T47D (cell line): ENCODE measurements around the gene CACHD1.

Source experiments
- DNase-seq, 2 experiments: peaks; one replicate each; pipeline versions ENCODE4 v3.0.0 to v3.0.0-alpha.2; 2011 to 2012; ENCODE audit warnings: low read depth in 1 of 2, low spot score in 1 of 2
- JUND ChIP-seq: IDR thresholded peaks from 2 replicates; pipeline ENCODE4 v1.6.1; 2012; ENCODE audit warnings: low read depth
- in situ Hi-C: cut with HindIII; loops from 2 replicates; pipeline ENCODE4 v1.10.0; 2016; ENCODE audit warnings: low sequenced_read_pairs, low pct_unique_long_range_greater_than_20kb

Gene CACHD1

DNA sequence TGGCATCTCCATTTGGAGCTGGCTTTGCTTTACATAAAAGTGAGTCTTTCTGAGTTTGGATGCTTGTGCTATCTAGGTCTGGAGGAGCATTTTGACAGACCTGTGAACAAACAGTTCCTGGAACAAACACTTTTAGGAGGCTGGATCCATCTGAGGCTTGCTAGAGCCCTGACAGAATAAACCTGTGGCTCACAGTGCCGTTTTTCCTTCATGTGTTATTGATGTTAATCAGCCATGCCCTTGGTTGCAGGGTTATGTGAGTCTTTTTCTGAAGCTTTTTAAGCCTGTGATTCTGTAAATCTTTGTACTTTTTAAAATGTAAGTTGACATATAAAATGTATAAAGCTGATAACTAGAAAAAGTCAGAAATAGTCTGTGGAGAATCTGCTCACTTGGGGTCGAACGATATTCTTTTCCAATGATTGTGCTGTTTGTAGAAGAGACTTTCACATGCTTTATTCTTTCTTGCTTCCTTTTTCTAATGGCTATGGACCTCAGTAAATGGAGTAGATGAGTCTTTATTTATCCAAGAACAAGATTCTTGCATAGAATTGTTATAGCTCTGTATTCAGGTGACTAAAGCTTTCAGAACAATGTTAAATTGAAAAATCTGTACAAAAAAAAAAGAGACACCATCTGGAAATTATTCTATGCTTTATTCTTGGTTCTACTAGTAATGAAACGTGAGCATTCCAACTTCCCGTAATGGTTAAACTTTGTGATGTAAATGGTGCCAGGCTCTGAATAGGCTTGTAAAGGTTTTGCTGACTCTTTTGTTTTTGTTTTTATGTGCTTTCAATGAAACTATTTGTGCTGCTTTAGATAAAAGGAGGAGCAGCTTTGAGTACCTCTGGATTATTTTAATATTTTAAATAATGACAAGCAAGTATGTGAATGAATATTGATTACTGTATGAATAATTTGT is 53.7 kb downstream of the CACHD1 start:
- DNase-seq = no peak
- no peak for TF ChIP-seq JUND
- in situ Hi-C loops = no loop called here

- no peak for DNase-seq
- TF ChIP-seq JUND = no peak
- in situ Hi-C loops = no loop called here
Measured at GRCh38 chr1:64524614-64525013, 54.7 kb downstream of the CACHD1 start.

GRCh38 chr1:64525116-64525686 is 55.3 kb downstream of the CACHD1 start:
- in situ Hi-C loops = no loop called here
- no peak for DNase-seq
- TF ChIP-seq JUND = no peak

DNA sequence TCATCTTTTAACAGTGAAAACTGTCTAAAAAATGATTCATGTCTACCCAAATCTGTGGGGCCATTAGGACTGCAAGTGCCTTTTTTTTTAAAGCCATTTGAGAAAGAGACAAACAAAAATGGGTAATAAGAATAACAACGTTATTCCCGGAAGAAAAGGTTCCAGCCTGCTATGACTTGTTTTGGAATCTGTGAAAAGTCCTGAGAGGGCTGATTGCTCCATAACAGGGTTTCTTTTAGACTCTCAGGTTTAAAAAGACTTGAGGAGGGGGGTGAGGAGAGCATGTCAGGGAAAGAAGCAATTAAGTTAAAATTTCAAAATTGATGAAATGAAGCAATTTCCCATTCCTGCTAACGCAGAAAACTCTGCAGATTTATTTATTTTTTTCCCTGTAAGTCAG is 56.4 kb downstream of the CACHD1 start:
- TF ChIP-seq JUND = no peak
- in situ Hi-C loops = no loop called here
- DNase-seq = no peak

DNA sequence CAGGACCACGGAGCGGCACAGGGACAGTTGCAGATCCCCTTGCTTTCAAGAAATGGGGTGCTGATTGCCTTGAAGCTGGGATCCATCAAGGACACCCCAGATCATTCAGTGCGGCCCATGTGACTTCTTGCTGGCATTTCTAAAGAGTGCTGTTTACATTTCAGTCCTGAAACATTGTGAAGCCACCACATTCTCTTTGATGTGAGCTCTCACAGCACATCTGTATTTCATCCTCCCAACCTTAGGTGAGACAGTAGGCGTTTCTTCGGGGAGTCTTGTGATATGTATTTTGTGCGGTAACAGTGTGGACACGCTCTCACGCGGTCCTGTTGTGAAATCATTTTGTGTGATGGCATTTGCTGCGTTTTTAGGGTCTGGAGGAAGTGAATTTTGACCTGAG is 57.2 kb downstream of the CACHD1 start:
- no peak for TF ChIP-seq JUND
- in situ Hi-C loops = no loop called here
- no peak for DNase-seq

- no peak for DNase-seq
- in situ Hi-C loops = no loop called here
- TF ChIP-seq JUND = no peak
Measured at GRCh38 chr1:64527786-64528185, 57.9 kb downstream of the CACHD1 start.

DNA sequence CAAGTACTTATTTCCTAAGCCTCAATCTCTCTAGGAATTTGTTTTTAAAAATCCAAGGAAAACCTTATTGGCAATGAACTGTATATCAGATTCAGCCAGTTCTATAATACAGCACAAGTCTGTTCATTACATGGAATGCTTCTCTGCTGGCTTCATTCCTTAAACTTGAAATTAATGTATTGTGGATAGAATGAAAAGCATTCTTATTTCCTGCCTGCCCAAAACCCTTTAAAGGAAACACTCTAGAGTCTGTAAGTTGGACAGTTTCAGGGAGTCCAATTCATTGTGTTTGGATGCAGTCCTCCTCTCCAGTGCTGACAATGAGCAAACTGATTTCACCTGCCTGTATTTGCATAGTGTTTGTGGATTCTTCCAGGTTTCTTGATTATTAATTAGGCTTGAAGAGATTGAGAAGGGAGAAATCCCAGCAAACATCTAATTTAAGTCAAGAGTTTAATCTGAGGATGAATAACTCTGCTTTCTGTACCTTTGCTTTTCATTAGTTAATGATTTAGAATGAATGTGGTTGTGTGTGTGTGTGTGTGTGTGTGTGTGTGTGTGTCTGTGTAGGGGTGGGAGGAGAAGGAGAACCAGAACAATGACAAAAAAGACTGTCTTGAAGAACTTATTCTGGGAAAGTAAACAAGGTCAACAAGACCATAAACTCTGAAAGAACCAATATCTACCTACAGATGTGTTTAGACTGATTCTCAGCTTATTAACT is 61.2 kb downstream of the CACHD1 start:
- no peak for DNase-seq
- TF ChIP-seq JUND = no peak
- in situ Hi-C loops = no loop called here

DNA sequence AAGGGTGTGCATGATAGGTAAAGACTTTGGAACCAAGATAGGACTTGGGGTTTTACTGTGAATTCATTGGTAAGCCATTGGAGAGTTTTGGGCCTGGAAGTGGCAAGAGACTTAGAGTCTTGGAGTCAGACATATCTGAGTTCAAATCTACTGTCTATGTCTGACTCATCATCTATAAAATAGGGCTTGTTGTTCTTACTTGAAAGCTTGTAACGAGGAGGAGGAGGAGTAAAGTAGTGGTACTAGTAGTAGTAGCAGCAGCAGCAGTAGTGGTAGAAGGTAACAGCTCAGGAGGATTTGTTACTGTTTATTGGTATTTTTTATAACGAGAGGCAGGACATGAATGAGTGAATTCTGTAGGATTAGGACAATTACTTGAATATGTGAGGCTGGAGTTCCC is 62.7 kb downstream of the CACHD1 start:
- no peak for DNase-seq
- in situ Hi-C loops = no loop called here
- no peak for TF ChIP-seq JUND

- TF ChIP-seq JUND = no peak
- DNase-seq = peak in 1 of 2 experiments; percentile 33
- in situ Hi-C loops = no loop called here
Measured at GRCh38 chr1:64535938-64536835, 66.3 kb downstream of the CACHD1 start.

- no peak for TF ChIP-seq JUND
- DNase-seq = no peak
- in situ Hi-C loops = no loop called here
Measured at GRCh38 chr1:64536836-64537490, 67.0 kb downstream of the CACHD1 start.

DNA sequence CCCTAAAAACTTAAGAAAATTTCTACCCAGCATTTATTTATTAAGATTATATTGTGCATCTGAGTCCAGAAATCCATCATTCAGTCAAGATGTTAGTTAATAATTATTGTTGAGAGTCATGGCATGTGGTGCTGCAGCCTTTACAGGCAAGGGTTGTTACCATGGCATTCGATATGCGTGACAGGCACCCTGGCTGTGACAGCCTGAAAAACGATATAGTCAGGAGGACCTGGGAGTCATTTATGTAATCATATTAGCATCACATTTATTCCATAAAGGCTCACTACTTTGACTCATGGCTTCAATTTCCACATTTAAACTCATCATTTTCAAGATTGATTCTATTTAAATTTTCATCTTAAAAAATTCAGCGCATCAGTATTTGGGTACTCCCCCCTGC is 68.0 kb downstream of the CACHD1 start:
- in situ Hi-C loops = no loop called here
- TF ChIP-seq JUND = no peak
- DNase-seq = no peak

GRCh38 chr1:64538389-64538788 is 68.5 kb downstream of the CACHD1 start:
- DNase-seq = no peak
- no peak for TF ChIP-seq JUND
- in situ Hi-C loops = no loop called here
